ENCODE results near the gene ERICH2.

- TF ChIP-seq POLR2A (IDR thresholded peaks at IDR 0.05) (no peak), CTCF (IDR thresholded peaks at IDR 0.05) (no peak)
Observed at GRCh38 chr2:170721678-170722077, 48.5 kb upstream of the ERICH2 start.

Measured in heart left ventricle (tissue), 13 donors.